GM23248 (cell line): ENCODE measurements around the gene MYO15A. TPM values are rescaled to one million over a fixed set of nuclear protein-coding genes. Genes with fewer than 3 reads are reported as not detected.

ENCODE experiments used
- DNase-seq: peaks from one replicate; pipeline ENCODE4 v3.0.0-alpha.2; 2015
- H2AFZ ChIP-seq: fragments of 200-600 bp; sonication (generic); 2 replicates; pipeline ENCODE4 v1.6.1; 2016; ENCODE audit warnings: antibody characterized with exemption
- H3F3A ChIP-seq: fragments of 200-600 bp; sonication (generic); 2 replicates; pipeline ENCODE4 v1.6.1; 2016; ENCODE audit warnings: mild to moderate bottlenecking, antibody characterized with exemption, mixed run types; ENCODE audit not compliant: insufficient read depth
- H3K27ac ChIP-seq: fragments of 200-600 bp; sonication (generic); 2 replicates; pipeline ENCODE4 v1.5.1; 2016; ENCODE audit warnings: mild to moderate bottlenecking
- H3K27me3 ChIP-seq: fragments of 200-600 bp; sonication (generic); replicated peaks from 2 replicates; pipeline ENCODE4 v1.6.1; 2016; ENCODE audit warnings: mild to moderate bottlenecking; ENCODE audit not compliant: insufficient read depth
- H3K36me3 ChIP-seq: fragments of 200-600 bp; sonication (generic); 2 replicates; pipeline ENCODE4 v1.6.1; 2016; ENCODE audit warnings: low read depth, mild to moderate bottlenecking
- H3K4me1 ChIP-seq: fragments of 200-600 bp; sonication (generic); 2 replicates; pipeline ENCODE4 v1.6.1; 2016; ENCODE audit warnings: mild to moderate bottlenecking; ENCODE audit not compliant: insufficient read depth
- H3K4me2 ChIP-seq: fragments of 200-600 bp; sonication (generic); one replicate; pipeline ENCODE4 v1.6.1; 2016; ENCODE audit warnings: mild to moderate bottlenecking; ENCODE audit not compliant: unreplicated experiment
- H3K4me3 ChIP-seq: fragments of 200-600 bp; sonication (generic); 2 replicates; pipeline ENCODE4 v1.5.1; 2016; ENCODE audit warnings: mild to moderate bottlenecking
- H3K79me2 ChIP-seq: fragments of 200-600 bp; sonication (generic); 2 replicates; pipeline ENCODE4 v1.6.1; 2016; ENCODE audit warnings: mild to moderate bottlenecking; ENCODE audit not compliant: insufficient read depth
- H3K9ac ChIP-seq: fragments of 200-600 bp; sonication (generic); 2 replicates; pipeline ENCODE4 v1.6.1; 2016; ENCODE audit warnings: mild to moderate bottlenecking
- H3K9me2 ChIP-seq: fragments of 200-600 bp; sonication (generic); 2 replicates; pipeline ENCODE4 v1.6.1; 2016; ENCODE audit warnings: mixed run types, mild to moderate bottlenecking, moderate library complexity; ENCODE audit not compliant: insufficient read depth
- H3K9me3 ChIP-seq: fragments of 200-600 bp; sonication (generic); one replicate; pipeline ENCODE4 v1.6.1; 2017; ENCODE audit warnings: low read depth
- H4K20me1 ChIP-seq: fragments of 200-600 bp; sonication (generic); 2 replicates; pipeline ENCODE4 v1.6.0; 2016; ENCODE audit not compliant: insufficient read depth
- EZH2 ChIP-seq: fragments of 200-600 bp; sonication (generic); IDR thresholded peaks from 2 replicates; pipeline ENCODE4 v1.6.1; 2018; ENCODE audit warnings: antibody characterized with exemption, mild to moderate bottlenecking; ENCODE audit not compliant: insufficient read depth, poor library complexity, severe bottlenecking
- EZH2phosphoT487 ChIP-seq: fragments of 200-600 bp; sonication (generic); IDR thresholded peaks from 2 replicates; pipeline ENCODE4 v1.6.1; 2018; ENCODE audit warnings: antibody characterized with exemption, moderate library complexity, mild to moderate bottlenecking, low read depth; ENCODE audit not compliant: insufficient read depth
- WGBS, 2 experiments: methylation state at CpG; one replicate each; pipeline ENCODE4 v1.1.6; 2015 to 2017; ENCODE audit warnings: low lambda C conversion rate in 2 of 2, low coverage in 1 of 2; ENCODE audit errors: missing lambda C conversion rate in 2 of 2; 5-methylcytosine and 5-hydroxymethylcytosine counted together
- in situ Hi-C: fragments of 300-500 bp; cut with MboI; formaldehyde crosslinking; loops from 2 replicates; pipeline ENCODE4 v1.15.0; 2020
- polyA plus RNA-seq: library from polyadenylated mRNA; unstranded; fragments of >200 nt; fragmentation: Nextera tagmentation; extraction: Ambion mirVana; gene quantifications from 2 replicates; pipeline ENCODE4 v1.2.1, GENCODE V29; 2016
- total RNA-seq: library from RNA; depleted of rRNA; stranded (reverse); fragments of >200 nt; shearing (Covaris generic); gene quantifications from 2 replicates; pipeline ENCODE4 v1.2.3, GENCODE V29; 2014

The MYO15A gene
- total and polyA plus RNA-seq, 2 experiments from 2014 or later = 0.54 to 0.70 TPM

- no peak for DNase-seq
- 70 to 86% methylated on average over 4 of the region's 4 CpGs for WGBS, 2 experiments
- Histone ChIP-seq H3K79me2 (no peaks in the 10 kb centered on the region), H3K9ac (no peak overlapping the region), H4K20me1 (no peaks in the 10 kb centered on the region), H3K27me3 (no peaks in the 10 kb centered on the region), H3K4me2 (no peak overlapping the region), H3F3A (no peaks in the 10 kb centered on the region), H3K9me2 (no peaks in the 10 kb centered on the region), H3K36me3 (no peaks in the 10 kb centered on the region), H3K9me3 (no peaks in the 10 kb centered on the region), H3K4me3 (no peak overlapping the region), H2AFZ (no peak overlapping the region), H3K4me1 (no peaks in the 10 kb centered on the region), H3K27ac (no peak overlapping the region)
- in situ Hi-C loops = no loop called here
- TF ChIP-seq EZH2phosphoT487 (no peak), EZH2 (no peak)
Observed at GRCh38 chr17:18144261-18144660, 35.7 kb downstream of the MYO15A start.

GRCh38 chr17:18144855-18145254 is 36.3 kb downstream of the MYO15A start:
- Histone ChIP-seq H3K27me3 (no peaks in the 10 kb centered on the region), H3F3A (no peaks in the 10 kb centered on the region), H3K4me2 (no peak overlapping the region), H3K4me3 (no peak overlapping the region), H3K9ac (no peak overlapping the region), H3K27ac (no peak overlapping the region), H3K36me3 (no peaks in the 10 kb centered on the region), H4K20me1 (no peaks in the 10 kb centered on the region), H3K4me1 (no peaks in the 10 kb centered on the region), H3K9me2 (no peaks in the 10 kb centered on the region), H3K9me3 (no peaks in the 10 kb centered on the region), H3K79me2 (no peaks in the 10 kb centered on the region), H2AFZ (no peak overlapping the region)
- no peak for DNase-seq
- in situ Hi-C loops = no loop called here
- TF ChIP-seq EZH2 (no peak), EZH2phosphoT487 (no peak)
- 90 to 100% methylated on average over 1 of the region's 1 CpG for WGBS, 2 experiments

GRCh38 chr17:18145811-18146210 is 37.3 kb downstream of the MYO15A start:
- H3K27me3 ChIP-seq = no peaks in the 10 kb centered on the region
- in situ Hi-C loops = no loop called here
- no peaks in the 10 kb centered on the region for H4K20me1 ChIP-seq
- no peak overlapping the region for H3K4me3 ChIP-seq
- 77 to 84% methylated on average over 13 of the region's 13 CpGs for WGBS, 2 experiments
- no peak overlapping the region for H3K9ac ChIP-seq
- no peak overlapping the region for H2AFZ ChIP-seq
- no peaks in the 10 kb centered on the region for H3K9me3 ChIP-seq
- no peak overlapping the region for H3K27ac ChIP-seq
- no peaks in the 10 kb centered on the region for H3F3A ChIP-seq
- no peaks in the 10 kb centered on the region for H3K9me2 ChIP-seq
- H3K4me2 ChIP-seq = no peak overlapping the region
- H3K79me2 ChIP-seq = no peaks in the 10 kb centered on the region
- TF ChIP-seq EZH2phosphoT487 = no peak
- TF ChIP-seq EZH2 = no peak
- H3K4me1 ChIP-seq = no peaks in the 10 kb centered on the region
- DNase-seq = no peak
- no peaks in the 10 kb centered on the region for H3K36me3 ChIP-seq

GRCh38 chr17:18146259-18146658 is 37.7 kb downstream of the MYO15A start:
- Histone ChIP-seq H3K4me2 (no peak overlapping the region), H3K4me3 (no peak overlapping the region), H3K9ac (no peak overlapping the region), H3K27me3 (no peaks in the 10 kb centered on the region), H3K27ac (no peak overlapping the region), H2AFZ (no peak overlapping the region), H4K20me1 (no peaks in the 10 kb centered on the region), H3K79me2 (no peaks in the 10 kb centered on the region), H3F3A (no peaks in the 10 kb centered on the region), H3K36me3 (no peaks in the 10 kb centered on the region), H3K4me1 (no peaks in the 10 kb centered on the region), H3K9me3 (no peaks in the 10 kb centered on the region), H3K9me2 (no peaks in the 10 kb centered on the region)
- in situ Hi-C loops = no loop called here
- DNase-seq = no peak
- TF ChIP-seq EZH2 (no peak), EZH2phosphoT487 (no peak)
- 92 to 94% methylated on average over 2 of the region's 2 CpGs for WGBS, 2 experiments

- 47 to 63% methylated on average over 3 of the region's 3 CpGs for WGBS, 2 experiments
- in situ Hi-C loops = no loop called here
- H3K79me2 ChIP-seq = no peaks in the 10 kb centered on the region
Observed at GRCh38 chr17:18146980-18147379, 38.4 kb downstream of the MYO15A start.

More at GRCh38 chr17:18146980-18147379, 38.4 kb downstream of the MYO15A start:
- Histone ChIP-seq H3K9me3 (no peaks in the 10 kb centered on the region), H3K27ac (no peak overlapping the region), H3K27me3 (no peaks in the 10 kb centered on the region), H4K20me1 (no peaks in the 10 kb centered on the region), H3K9ac (no peak overlapping the region), H3K9me2 (no peaks in the 10 kb centered on the region), H3K4me3 (no peak overlapping the region), H3K36me3 (no peaks in the 10 kb centered on the region), H3K4me2 (no peak overlapping the region), H3F3A (no peaks in the 10 kb centered on the region), H3K4me1 (no peaks in the 10 kb centered on the region), H2AFZ (no peak overlapping the region)
- DNase-seq = no peak
- TF ChIP-seq EZH2phosphoT487 = no peak
- no peak for TF ChIP-seq EZH2
